ENCODE results near the gene QRICH1. TPM values are rescaled to one million over a fixed set of nuclear protein-coding genes. Genes with fewer than 3 reads are reported as not detected.

Gene QRICH1
- total and polyA plus RNA-seq, 2 of the 13 experiments (the other 11 are each of a cell fraction or from before 2014, with no cell fraction given): 52.6 to 102 TPM

GRCh38 chr3:49093853-49094767 is at the start of gene QRICH1 (continued):
- TF ChIP-seq, protein P1, sequence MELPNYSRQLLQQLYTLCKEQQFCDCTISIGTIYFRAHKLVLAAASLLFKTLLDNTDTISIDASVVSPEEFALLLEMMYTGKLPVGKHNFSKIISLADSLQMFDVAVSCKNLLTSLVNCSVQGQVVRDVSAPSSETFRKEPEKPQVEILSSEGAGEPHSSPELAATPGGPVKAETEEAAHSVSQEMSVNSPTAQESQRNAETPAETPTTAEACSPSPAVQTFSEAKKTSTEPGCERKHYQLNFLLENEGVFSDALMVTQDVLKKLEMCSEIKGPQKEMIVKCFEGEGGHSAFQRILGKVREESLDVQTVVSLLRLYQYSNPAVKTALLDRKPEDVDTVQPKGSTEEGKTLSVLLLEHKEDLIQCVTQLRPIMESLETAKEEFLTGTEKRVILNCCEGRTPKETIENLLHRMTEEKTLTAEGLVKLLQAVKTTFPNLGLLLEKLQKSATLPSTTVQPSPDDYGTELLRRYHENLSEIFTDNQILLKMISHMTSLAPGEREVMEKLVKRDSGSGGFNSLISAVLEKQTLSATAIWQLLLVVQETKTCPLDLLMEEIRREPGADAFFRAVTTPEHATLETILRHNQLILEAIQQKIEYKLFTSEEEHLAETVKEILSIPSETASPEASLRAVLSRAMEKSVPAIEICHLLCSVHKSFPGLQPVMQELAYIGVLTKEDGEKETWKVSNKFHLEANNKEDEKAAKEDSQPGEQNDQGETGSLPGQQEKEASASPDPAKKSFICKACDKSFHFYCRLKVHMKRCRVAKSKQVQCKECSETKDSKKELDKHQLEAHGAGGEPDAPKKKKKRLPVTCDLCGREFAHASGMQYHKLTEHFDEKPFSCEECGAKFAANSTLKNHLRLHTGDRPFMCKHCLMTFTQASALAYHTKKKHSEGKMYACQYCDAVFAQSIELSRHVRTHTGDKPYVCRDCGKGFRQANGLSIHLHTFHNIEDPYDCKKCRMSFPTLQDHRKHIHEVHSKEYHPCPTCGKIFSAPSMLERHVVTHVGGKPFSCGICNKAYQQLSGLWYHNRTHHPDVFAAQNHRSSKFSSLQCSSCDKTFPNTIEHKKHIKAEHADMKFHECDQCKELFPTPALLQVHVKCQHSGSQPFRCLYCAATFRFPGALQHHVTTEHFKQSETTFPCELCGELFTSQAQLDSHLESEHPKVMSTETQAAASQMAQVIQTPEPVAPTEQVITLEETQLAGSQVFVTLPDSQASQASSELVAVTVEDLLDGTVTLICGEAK (IDR thresholded peaks at IDR 0.05): no peak
- TF ChIP-seq, protein P1 (CRISPR knock-in tag; IDR thresholded peaks at IDR 0.05): peak; percentile 21; the same call in 1 of the 2 replicates
- no peak for TF ChIP-seq TCF7 (IDR thresholded peaks at IDR 0.05; ENCODE audit: low read depth)
- peak; percentile 53; the same call in 1 of the 2 replicates for TF ChIP-seq ZNF816 (CRISPR knock-in tag; IDR thresholded peaks at IDR 0.05; ENCODE audit: borderline replicate concordance)
- no peak for TF ChIP-seq RBAK (CRISPR knock-in tag; IDR thresholded peaks at IDR 0.05)
- TF ChIP-seq NFE2 (CRISPR knock-in tag; IDR thresholded peaks at IDR 0.05): no peak
- no peak for TF ChIP-seq ZFP62 (CRISPR knock-in tag; IDR thresholded peaks at IDR 0.05)
- peak; percentile 40; the same call in 1 of the 2 replicates for TF ChIP-seq ZNF430 (CRISPR knock-in tag; IDR thresholded peaks at IDR 0.05)
- TF ChIP-seq POLR2AphosphoS2 (IDR thresholded peaks at IDR 0.05; ENCODE audit: low read depth, low read length): no peak
- TF ChIP-seq, protein P2, sequence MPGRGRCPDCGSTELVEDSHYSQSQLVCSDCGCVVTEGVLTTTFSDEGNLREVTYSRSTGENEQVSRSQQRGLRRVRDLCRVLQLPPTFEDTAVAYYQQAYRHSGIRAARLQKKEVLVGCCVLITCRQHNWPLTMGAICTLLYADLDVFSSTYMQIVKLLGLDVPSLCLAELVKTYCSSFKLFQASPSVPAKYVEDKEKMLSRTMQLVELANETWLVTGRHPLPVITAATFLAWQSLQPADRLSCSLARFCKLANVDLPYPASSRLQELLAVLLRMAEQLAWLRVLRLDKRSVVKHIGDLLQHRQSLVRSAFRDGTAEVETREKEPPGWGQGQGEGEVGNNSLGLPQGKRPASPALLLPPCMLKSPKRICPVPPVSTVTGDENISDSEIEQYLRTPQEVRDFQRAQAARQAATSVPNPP (CRISPR knock-in tag; IDR thresholded peaks at IDR 0.05): 0 out of 2 replicates have a peak, but pooled peaks have one; percentile 35
- peak; percentile 95 for TF ChIP-seq ZNF574 (CRISPR knock-in tag; IDR thresholded peaks at IDR 0.05)
- TF ChIP-seq ZNF335 (CRISPR knock-in tag; IDR thresholded peaks at IDR 0.05): peak; percentile 52; the same call in 1 of the 2 replicates

Data from HepG2 (cell line).